GM18951 (cell line): ENCODE measurements around the gene IL1R2.

Source experiments
- POLR2A ChIP-seq: IDR thresholded peaks from 4 replicates; pipeline ENCODE4 v1.6.1; 2011; ENCODE audit warnings: mild to moderate bottlenecking; ENCODE audit not compliant: insufficient read length, insufficient read depth; ENCODE audit errors: extremely low read depth
- in situ Hi-C: fragments of 300-500 bp; cut with MboI; formaldehyde crosslinking; loops from one replicate; pipeline ENCODE4 v1.12.0; 2022; ENCODE audit warnings: low sequenced_read_pairs, mixed read lengths, inconsistent platforms; ENCODE audit not compliant: unreplicated experiment

IL1R2 gene

DNA sequence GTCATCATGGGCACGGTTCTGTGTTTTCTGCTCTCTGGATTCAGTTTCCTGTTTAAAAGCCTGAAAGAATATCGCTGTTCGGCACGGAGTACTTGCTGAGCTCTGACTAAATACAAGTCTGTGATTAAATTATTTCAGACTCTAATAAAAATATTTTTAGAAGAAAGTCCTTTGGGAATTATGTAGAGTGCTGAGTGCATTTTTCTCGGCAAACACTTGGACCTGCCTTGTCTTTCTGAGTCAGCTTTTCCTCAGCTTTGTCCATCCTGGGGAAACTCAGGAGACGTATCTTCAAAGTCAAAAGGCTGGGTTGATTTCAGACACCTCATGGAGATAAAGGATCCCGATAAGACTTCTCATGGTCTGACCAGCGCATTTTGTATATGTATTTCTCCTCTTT, 45.9 kb downstream of the IL1R2 start:
- in situ Hi-C loops: no loop called here
- TF ChIP-seq POLR2A: no peak

DNA sequence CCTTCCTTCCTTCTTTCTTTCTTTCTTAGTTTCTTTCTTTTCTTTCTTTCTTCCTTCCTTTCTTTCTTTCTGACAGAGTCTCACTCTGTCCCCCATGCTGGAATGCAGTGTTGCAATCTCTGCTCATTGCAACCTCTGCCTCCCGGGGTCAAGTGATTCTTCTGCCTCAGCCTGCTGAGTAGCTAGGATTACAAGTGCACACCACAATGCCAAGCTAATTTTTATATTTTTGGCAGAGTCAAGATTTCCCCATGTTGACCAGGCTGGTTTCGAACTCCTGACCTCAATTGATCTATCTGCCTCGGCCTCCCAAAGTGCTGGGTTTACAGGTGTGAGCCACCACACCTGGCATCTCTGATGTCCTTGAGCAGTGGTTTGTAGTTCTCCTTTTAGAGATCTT, 48.5 kb downstream of the IL1R2 start:
- in situ Hi-C loops: no loop called here
- no peak for TF ChIP-seq POLR2A

DNA sequence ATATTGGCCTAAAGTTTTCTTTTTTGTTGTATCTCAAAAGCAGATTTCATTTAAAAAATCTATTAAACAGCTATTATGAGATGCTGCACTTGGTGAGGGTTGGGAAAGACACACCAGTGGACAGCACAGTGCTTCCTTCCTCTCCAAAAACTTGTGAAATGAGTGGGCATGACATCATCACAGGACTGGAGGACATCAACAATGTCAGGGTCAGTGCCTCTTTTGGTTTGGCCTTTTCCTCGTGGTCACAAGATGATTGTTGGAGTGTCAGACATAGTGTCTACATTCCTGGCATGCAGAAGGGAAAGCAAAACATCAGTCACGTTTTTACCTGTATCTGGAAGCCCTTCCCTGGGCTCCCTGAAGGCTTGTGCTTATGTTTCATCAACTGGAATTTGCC, 49.6 kb downstream of the IL1R2 start:
- in situ Hi-C loops: no loop called here
- no peak for TF ChIP-seq POLR2A

DNA sequence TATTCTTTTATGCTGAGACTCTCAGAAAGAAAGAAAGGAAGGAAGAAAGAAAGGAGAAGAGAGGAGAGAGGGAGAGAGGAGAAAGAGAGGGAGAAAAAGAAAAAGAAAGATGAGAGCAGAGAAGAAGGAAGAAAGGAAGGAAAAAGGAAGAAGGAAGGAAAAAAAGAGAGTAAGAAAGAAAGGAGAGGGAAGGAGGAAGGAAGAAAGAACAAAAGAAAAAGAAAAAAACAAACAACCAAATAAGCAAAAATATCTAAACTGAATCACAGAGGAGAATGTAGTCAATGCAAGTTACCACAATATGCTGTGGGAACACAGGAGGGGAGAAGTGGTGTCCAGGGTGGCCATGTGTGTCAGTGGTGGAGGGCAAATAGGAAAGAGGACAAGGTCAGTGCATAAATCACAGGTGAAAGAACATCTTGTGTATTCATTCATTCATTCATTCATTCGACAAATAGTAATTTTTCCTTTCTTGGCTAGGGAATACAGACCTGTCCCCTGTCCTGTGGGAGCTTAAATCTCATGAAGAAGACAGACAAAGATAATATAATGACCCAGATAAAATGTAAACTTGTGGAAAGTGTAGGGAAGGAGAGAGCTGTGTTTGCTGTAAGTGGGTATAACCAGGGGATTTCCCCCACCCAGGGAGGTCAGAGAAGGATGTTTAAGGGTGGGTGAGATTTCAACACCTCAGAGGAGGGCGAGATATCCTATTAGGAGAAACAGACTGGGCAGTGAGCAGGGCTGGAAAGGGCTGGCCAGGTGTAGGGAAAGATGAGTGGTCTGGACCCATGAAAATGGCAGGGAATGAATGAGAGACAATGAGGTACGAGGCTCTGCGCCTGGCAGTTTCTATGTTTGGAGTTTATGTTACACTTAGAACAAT, 50.7 kb downstream of the IL1R2 start:
- no peak for TF ChIP-seq POLR2A
- in situ Hi-C loops: no loop called here

DNA sequence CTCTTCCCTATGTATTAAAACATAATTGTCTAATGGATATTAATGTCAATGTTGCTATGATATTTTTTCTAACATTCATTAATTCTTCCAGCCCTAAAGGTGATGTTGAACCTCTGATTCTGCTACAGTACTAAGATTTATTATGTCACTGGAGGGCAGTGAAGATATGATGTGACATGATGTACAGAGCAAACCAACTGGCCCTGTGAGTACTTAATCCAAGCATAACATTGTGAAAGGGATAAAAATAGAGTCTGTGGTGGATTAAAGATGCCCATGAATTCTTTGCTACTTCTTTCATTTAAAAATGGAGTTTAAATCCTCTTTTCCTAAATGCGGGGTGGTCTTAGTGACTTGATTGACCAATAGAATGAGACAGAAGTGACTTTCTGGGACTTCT, 51.8 kb downstream of the IL1R2 start:
- no peak for TF ChIP-seq POLR2A
- in situ Hi-C loops: no loop called here

DNA sequence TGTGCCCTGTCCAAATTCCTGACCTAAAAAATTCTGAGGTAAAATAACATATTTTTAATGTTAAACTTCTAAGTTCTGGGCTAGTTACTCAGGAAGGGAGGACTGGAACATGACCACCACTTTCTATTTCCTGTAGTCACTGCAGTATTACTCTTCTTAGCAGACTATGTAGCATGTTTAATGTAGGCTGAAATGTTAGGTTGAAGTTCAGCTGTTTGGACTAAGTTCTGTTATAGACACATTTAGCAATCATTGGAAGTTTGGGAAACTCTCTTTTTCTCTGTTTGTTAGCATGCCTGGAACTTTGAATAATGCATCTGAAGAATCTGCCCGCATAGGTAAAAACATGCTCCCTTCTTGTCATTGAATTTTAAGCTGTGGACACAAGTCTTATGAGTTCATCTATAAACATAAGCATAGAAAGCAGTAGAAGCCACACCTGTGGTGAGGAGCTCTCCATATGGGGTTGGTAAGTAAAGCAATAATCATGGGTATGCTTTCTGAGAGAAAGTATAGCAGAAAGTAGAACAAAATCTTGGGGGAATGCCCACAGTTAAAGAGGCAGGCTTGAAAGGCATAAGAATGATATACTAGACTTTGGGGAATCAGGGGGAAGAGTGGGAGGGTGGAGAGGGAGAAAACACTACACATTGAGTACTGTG, 52.6 kb downstream of the IL1R2 start:
- in situ Hi-C loops: no loop called here
- no peak for TF ChIP-seq POLR2A

DNA sequence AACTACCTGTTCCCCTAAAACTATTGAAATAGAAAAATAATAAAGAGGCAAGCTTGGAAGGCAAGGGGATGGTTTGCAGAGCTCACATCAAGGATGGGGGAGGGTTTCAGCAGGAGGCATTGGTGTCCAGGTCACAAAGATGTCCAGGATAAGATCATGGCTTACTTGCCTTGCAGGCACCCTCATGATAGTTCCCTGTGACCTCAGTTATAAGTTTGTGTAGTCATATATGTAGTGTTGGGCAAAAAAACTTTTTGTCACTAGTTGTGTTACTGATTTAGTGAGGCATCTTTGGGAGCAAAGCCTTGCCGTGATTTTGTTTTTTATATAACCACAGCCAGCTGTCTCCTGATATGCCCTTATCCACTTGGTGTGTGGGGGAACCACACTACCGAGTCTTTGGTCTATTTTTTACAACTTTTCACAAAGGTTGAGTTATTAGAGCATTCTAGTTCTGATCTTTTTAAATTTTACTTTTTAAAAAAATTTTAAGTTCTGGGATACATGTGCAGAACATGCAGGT, 53.3 kb downstream of the IL1R2 start:
- TF ChIP-seq POLR2A: no peak
- in situ Hi-C loops: no loop called here

DNA sequence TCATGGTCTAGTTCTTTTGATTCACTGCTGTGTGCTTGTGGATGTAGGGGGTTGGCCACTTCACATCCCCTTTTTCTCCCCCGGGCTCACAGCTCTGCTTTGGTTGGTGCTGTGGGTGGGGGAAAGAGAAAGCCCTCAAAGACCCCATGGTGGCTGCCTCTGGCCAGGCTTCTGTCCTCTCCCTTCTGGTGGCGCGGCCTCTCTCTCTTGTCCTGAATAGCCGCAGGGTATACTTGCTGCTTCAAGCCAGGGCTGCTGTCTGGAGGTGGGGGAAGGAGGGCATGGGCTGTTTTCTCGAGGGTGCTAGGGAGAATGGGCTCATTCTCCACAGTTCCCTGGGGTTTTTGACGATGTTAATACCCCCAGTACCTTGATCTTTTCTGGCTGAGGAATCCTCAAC, 53.9 kb downstream of the IL1R2 start:
- in situ Hi-C loops: no loop called here
- no peak for TF ChIP-seq POLR2A

DNA sequence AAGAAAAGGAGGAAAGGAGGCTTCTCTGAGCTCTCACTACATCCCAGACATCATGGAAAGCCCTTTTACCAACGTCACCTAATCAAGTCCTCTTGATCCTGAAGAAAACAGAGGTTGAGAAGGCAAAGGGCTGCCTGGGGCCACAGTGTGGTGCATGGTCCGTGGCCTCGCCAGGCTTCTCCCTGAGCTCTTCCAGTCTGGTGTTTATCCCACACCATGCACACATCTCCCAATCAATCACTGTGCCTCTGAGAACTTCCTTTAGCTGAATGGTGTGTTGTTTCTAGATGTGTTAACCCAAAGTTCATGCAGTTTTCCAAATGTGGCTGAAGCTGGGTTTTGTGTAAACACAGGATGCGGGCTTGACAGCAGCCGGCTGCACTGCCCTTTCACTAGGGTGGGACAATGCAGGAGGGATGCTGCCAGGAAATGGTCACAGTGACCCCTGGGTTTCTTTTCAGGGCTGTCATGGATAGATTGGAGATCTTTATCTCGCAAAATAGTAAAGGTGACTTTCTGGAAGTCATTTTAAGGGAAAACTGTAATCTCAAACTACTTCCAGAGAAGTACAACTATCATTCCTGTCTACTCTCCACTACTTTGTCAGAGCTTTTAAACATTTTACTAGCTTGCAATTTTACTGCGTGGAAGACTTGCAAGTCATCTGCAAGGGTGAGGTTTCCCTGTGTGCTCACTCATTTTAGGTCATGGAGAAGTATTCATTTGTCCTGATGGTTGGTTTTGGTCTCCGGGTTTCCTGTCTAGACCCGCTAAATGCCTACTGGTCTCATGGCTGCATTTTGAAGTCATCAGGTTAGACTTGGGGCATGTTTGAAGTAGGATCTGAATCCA, 54.6 kb downstream of the IL1R2 start:
- TF ChIP-seq POLR2A: no peak
- in situ Hi-C loops: no loop called here

DNA sequence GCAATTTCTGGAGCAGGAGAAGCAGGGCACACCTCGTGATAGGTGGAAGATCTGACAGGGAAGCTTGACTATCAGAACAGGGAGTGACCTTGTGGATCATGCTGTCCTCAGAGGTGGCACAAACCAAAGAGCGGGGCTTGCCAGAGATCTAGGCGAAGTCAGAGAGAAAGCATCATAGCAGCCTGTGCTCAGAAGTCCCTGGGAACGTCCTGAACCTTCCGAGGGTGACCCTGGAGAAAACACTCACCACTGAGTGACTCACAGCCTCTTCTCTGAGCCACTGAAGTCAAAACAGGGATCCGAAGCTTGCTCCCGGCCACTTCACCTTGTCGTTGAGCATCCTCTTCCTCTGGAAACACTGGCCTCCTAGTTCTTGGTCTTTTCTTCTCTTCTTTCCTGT, 56.7 kb downstream of the IL1R2 start:
- in situ Hi-C loops: no loop called here
- no peak for TF ChIP-seq POLR2A

DNA sequence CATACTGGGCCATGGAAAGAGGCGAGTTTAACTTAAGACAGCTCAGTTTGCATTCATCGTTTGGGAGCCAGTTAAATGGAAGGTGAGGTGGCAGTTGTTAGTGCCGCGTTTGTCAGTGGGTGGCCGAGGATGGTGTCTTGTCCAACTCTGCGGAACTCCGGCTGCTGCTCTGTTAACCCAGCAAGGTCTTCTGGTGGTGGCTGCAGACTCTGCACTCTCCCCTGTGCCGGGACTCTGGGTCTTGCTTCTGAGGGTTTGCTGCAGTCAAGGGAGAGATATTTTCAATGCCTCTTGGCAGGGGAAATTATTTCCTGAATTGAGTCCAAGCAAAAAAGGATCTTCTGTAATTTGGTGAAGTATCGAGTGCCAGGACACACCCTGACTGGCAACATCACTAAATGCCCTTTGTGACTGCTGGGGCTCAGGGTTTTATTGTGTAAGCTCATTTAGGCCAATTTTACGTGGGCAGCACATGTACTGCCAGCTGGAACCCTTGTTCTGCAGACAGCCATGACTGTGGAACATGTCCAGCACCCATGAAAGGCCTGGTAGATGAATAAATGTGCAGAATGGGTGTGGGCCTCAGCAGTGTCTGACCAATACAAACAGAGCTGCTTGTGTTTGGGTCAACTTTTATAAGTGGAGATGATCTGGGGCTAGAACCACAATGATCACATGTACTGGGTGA, 58.1 kb downstream of the IL1R2 start:
- in situ Hi-C loops: no loop called here
- no peak for TF ChIP-seq POLR2A

DNA sequence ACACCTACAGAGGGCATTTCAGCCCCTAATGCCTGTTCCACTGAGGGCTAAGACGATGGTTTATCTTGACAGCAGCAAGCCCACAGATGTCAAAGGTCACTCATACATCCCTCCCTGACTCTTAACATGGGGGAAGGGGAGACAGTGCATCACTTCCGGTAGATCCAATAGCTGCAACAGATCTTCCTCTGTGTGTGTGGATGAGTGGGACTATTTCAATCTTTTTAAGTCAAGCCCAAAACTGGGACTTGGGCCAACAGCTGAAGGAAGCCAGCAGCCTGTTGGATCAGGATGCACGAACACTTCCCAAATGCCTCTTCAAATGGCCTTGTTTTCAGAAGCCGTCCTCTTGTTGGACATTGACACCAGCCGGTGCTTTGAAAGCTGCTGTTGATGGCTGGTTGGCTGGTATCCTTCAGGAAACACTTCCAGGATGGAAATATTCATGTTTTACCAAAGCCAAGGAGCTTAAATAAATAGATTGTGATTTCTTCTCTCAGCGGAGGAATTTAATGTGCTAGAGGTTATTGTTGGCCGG, 59.2 kb downstream of the IL1R2 start:
- in situ Hi-C loops: no loop called here

DNA sequence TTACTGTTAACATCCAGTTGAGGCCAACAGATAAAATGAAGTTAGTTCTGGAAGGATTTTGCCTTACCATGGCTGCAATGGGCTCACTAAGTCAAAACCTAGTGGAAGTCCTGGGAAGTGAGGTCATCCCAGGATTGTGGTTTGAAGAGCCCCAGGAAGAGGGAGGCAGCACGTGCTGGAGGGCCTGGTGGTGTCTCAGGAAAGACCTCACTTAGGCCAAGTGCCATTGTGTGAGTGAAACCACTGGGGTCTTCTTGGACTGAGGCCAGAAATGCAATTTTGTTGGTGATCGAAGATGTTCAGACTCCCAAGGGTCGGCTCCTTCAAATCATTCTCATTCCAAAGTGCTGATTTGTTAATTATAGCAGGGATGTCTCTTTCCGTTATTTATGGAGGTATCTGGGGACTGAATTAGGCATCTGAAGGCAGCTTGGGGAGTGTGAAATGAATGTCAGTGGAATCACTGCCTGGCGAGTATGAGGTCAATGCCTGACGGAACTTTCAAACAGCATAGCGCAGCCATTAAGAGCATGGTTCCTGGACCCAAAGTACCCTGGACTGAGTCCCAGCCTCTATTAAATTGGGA, 60.0 kb downstream of the IL1R2 start:
- in situ Hi-C loops: no loop called here
- no peak for TF ChIP-seq POLR2A

More for the DNA sequence above, 59.2 kb downstream of the IL1R2 start:
- no peak for TF ChIP-seq POLR2A
